Peyer's patch (tissue), 4 donors: ENCODE data around the gene GVQW3. TPM values are rescaled to one million over a fixed set of nuclear protein-coding genes. Genes with fewer than 3 reads are reported as not detected.

Experiments
- DNase-seq, 3 donors: peaks; one replicate each; pipeline ENCODE4 v3.0.0-alpha.2; 2017 to 2019
- H3K27ac ChIP-seq, 4 donors: fragments of 200-600 bp; sonication (generic); one replicate each; pipeline ENCODE4 v1.5.1; 2016 to 2019
- H3K27me3 ChIP-seq, 2 donors: fragments of 200-600 bp; sonication (generic); one replicate each; pipeline ENCODE4 v1.5.1; 2019
- H3K36me3 ChIP-seq, 3 donors: fragments of 200-600 bp; sonication (generic); one replicate each; pipeline ENCODE4 v1.5.1; 2016 to 2019
- H3K4me1 ChIP-seq, 4 donors: fragments of 200-600 bp; sonication (generic); one replicate each; pipeline ENCODE4 v1.5.1; 2016 to 2019
- H3K4me3 ChIP-seq, 4 donors: fragments of 200-600 bp; sonication (generic); 1 replicate in 3 of 4; 2 replicates in 1 of 4; pipeline ENCODE4 v1.5.1; 2016 to 2019; ENCODE audit warnings: mild to moderate bottlenecking in 1 of 4
- H3K9me3 ChIP-seq, 4 donors: fragments of 200-600 bp; sonication (generic); one replicate each; pipeline ENCODE4 v1.5.1; 2016 to 2019; ENCODE audit warnings: mild to moderate bottlenecking in 1 of 4
- CTCF ChIP-seq, 6 experiments: fragments of 450-650 bp in 4 of 6; fragments of 200-600 bp in 2 of 6; sonication (generic) in 1 of 6; IDR thresholded peaks; one replicate each; pipeline ENCODE4 v1.5.1; 2017 to 2019; ENCODE audit warnings: antibody characterized with exemption in 6 of 6, mild to moderate bottlenecking in 3 of 6, moderate library complexity in 1 of 6
- POLR2A ChIP-seq, 2 donors: fragments of 450-650 bp; IDR thresholded peaks; one replicate each; pipeline ENCODE4 v1.5.1; 2017; ENCODE audit warnings: antibody characterized with exemption in 2 of 2, mild to moderate bottlenecking in 2 of 2, moderate library complexity in 2 of 2
- small RNA-seq, 2 donors: library from RNA; depleted of rRNA; stranded (forward); fragments of <200 nt; gene quantifications; one replicate each; pipeline ENCODE3, GENCODE V24; 2016
- total RNA-seq, 4 donors: library from RNA; depleted of rRNA; stranded (reverse); fragments of >200 nt; gene quantifications; one replicate each; pipeline ENCODE4 v1.1.0, GENCODE V29; 2016

The GVQW3 gene
- total RNA-seq, 4 donors from 2014 or later: 0.88 to 23.9 (median 3.3) TPM

GRCh38 chr11:76455331-76455730 is 74.2 kb downstream of the GVQW3 start:
- no peaks in the 10 kb centered on the region for H3K9me3 ChIP-seq
- H3K4me3 ChIP-seq: no peak overlapping the region
- DNase-seq: no peak
- H3K27ac ChIP-seq: no peak overlapping the region
- no peaks in the 10 kb centered on the region for H3K27me3 ChIP-seq
- TF ChIP-seq CTCF (IDR thresholded peaks at IDR 0.05) (no peak), POLR2A (IDR thresholded peaks at IDR 0.05) (no peak)
- peaks cover 0 to 25% (median 0%) of the 10 kb centered on the region in 3 donors for H3K36me3 ChIP-seq
- no peaks in the 10 kb centered on the region for H3K4me1 ChIP-seq

- peaks cover 0 to 28% (median 0%) of the 10 kb centered on the region in 3 donors for H3K36me3 ChIP-seq
- no peaks in the 10 kb centered on the region for H3K4me1 ChIP-seq
- H3K9me3 ChIP-seq: no peaks in the 10 kb centered on the region
- no peak overlapping the region for H3K27ac ChIP-seq
- no peaks in the 10 kb centered on the region for H3K27me3 ChIP-seq
- no peak for TF ChIP-seq POLR2A (IDR thresholded peaks at IDR 0.05)
- no peak for TF ChIP-seq CTCF (IDR thresholded peaks at IDR 0.05)
- H3K4me3 ChIP-seq: no peak overlapping the region
- no peak for DNase-seq
Measured at GRCh38 chr11:76455931-76456330, 74.8 kb downstream of the GVQW3 start.

- H3K4me3 ChIP-seq: no peak overlapping the region
- H3K27me3 ChIP-seq: no peaks in the 10 kb centered on the region
- H3K36me3 ChIP-seq: peaks cover 0 to 31% (median 0%) of the 10 kb centered on the region in 3 donors
- no peaks in the 10 kb centered on the region for H3K9me3 ChIP-seq
- DNase-seq: no peak
- no peaks in the 10 kb centered on the region for H3K4me1 ChIP-seq
- TF ChIP-seq CTCF (IDR thresholded peaks at IDR 0.05) (no peak), POLR2A (IDR thresholded peaks at IDR 0.05) (no peak)
- no peak overlapping the region for H3K27ac ChIP-seq
Measured at GRCh38 chr11:76456571-76456970, 75.4 kb downstream of the GVQW3 start.

Small RNA genes within 50 kb of the gene (small RNA-seq; reads per million reads assigned to genes)
- 0 reads per million in 2 donors for gene RF00019

Other genes with a start within 250 kb of the GVQW3 start
- gene WNT11, start 174.8 kb upstream of the GVQW3 start, total RNA-seq: 1 to 10 TPM; 6.6 to 7.5 (median 6.9) TPM
- 10 to 100 TPM; 21.9 to 42.1 (median 26.0) TPM for gene THAP12, start 191 bp upstream of the GVQW3 start, total RNA-seq
- 10 to 100 TPM; 27.6 to 36.5 (median 32.0) TPM for gene EMSY, start 63.7 kb downstream of the GVQW3 start, total RNA-seq